Measurements from ENCODE around the gene LRRTM4. TPM values are rescaled to one million over a fixed set of nuclear protein-coding genes. Genes with fewer than 3 reads are reported as not detected.

The LRRTM4 gene
- total RNA-seq: 3.0 TPM

GRCh38 chr2:77521931-77522470, at the start of gene LRRTM4:
Gene LRRTM4, minus strand, starts transcription at chr2:77522376.

Small RNAs within 50 kb of the gene (small RNA-seq; reads per million reads assigned to genes)
- not detected for gene RNA5SP98 (ENCODE audit: low replicate concordance)
